Stimulated activated CD4-positive, alpha-beta T cell treated with anti-CD3 and anti-CD28 coated beads, Interleukin-12 subunit alpha, Interleukin-12 subunit beta, amount 100 ng/mL, for 48 hours (primary cell): ENCODE measurements around the gene CFAP58.

Experiments used
- DNase-seq, 3 donors: peaks; one replicate each; pipeline ENCODE4 v3.0.0-alpha.2; 2020; ENCODE audit warnings: low read depth in 2 of 3, low spot score in 1 of 3

CFAP58 gene

DNA sequence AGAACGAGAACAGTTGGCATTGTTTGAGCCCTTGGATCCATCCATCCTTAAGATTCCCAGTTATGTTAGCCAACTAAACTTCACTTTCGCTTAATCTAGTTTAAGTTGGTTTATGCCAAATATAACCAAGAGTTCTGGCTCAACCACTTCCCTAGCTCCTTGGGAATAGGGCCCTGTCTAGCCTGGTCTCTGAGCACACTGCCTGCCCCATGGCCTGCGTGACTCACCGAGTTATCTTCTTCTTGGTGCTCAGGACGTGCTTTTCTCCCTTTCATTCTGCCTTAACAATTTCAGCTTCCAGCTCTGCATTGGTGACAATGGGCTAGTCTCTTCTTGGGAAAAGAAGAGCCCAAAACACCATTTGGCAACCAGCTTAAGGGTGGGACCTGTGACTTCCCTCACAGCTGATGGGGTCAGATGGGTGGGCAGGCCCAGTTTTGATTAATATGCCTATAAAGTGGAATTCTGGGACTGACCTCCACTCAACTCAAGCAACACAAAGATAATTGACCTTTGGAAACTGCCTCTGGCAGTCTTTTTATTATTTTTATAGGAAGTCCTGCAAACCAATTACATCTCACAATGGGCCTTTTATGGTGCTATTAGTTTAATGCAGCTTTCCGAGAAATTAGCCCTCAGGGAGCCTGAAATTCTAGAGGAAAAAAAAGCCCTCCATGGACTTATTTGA, 126.4 kb downstream of the CFAP58 start:
- DNase-seq: no peak

- no peak for DNase-seq
These were observed 127.2 kb downstream of the CFAP58 start for GRCh38 chr10:104480797-104481196.

DNA sequence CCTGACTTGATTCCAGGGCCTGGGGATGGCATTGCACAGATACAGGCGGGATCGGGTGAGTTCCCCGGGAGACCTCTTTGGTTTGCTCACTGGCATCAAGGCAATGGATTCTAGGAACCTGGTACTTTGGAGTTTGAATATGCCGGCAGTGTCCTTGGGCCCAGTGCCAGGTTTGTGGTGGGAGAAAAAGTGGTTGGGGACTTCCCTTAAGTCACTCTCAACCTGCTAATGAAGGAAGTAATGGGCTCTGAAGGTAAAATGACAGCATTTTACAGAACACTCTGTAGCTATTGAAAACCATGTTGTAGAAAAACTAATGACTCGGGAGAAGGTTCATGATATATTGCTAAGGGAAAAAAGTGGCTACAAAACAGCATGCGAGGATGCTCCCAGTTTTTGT, 129.9 kb downstream of the CFAP58 start:
- DNase-seq: no peak

- DNase-seq: no peak
These were observed 132.0 kb downstream of the CFAP58 start for GRCh38 chr10:104485632-104486031.

DNA sequence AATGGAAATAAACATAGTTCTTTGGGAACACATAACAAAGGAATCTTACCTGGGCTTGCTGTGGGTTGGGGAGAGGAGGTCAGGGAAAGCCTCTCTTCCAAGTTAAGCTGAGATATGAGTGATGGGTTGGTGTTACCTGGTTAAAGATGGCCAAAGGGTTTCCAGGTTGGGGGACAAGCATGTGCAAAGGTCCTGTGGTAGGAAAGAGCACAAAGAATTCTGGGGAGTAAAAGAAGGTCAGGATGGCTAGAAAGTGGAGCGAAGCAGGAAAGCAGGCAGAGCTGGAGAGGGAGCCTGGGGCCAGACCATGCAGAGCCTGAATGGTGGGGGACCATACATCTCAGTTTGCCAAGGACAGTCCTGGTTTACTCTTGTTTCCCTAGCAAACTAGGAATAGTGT, 133.2 kb downstream of the CFAP58 start:
- DNase-seq: no peak

DNA sequence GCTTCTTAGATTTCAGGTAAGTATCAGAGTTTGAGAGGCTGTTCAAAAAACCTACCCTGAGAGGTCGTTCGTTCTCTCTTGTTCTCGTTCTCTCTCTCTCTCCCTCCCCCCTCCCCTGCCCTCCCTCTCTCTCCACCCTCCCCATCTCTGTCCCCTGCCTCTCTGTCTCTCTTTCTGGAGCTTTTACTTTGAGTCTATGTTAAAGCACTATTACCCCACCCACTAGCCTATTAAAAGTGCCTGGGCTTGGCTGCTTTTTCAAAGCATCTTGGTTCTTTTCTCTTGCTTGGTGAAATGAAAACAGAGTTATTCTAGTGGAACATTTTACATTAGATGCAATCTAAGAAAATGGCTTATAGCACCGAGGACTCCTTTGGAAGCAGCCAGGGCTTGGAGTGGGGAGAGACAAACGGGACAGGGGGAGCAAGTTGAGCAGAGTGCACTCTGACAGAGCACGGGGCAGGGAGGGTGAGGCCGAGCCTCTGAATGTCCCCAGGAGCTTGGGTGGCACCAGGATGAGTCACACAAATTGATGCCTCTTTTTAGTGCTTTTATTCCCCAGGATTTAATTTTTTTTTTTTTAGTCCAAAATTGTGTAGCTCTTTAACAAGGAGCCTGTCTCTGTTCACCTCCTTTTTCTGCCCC, 134.3 kb downstream of the CFAP58 start:
- DNase-seq: no peak

- no peak for DNase-seq
These were observed 134.8 kb downstream of the CFAP58 start for GRCh38 chr10:104488439-104488832.

GRCh38 chr10:104492329-104492940, 138.8 kb downstream of the CFAP58 start:
- no peak for DNase-seq

DNA sequence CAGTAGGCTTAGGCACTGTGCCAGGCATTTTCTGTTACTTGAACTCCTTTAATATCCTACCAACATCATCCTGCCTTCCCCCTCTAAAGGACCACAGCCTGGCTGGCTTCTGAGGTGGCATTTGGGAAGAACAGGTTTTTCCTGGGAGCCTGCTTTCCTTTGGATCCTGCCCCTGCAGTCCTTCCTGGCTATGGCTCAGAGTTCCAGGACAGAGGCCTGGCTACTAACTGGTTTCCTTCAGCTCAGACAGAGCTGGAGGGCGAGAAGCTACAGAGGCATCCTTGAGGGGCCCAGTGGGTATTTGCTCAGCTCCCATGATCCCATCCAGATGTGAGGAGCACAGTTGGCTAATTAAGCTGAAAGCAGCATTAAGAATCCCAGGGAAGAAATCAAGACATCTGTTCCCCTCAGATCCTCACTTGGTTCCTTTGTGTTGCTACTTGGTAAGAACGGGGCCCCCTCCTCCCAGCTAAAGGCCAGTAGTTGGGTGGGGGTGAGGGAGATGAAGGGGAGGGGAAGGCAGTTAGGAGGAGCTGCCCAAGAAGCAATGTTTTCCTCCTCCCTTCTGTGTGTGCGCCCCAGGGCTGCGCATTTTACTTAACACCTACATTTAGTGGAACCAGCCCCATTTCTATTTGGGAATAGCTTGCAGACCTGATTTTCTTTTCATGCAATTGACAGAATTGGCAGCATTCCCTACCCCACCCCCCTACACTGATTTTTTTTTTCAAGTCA, 144.9 kb downstream of the CFAP58 start:
- no peak for DNase-seq

DNA sequence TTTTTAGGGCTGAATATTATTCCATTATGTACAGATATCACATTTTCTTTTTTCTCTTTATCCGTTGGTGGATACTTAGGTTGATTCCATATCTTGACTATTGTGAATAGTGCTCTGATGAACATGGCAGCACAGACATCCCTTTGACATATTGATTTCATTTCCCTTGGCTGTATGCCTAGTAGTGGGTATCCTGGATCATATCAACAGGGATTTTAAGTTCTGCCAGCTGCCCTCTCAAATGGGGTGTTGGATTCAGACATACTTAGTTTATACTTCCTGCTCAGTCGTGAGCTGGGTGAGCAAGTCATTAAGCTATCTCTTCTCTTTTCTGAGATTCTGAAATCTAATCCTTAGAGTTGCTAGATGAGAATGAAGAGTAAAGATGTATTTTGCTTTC, 147.8 kb downstream of the CFAP58 start:
- no peak for DNase-seq

- no peak for DNase-seq
These were observed 148.4 kb downstream of the CFAP58 start for GRCh38 chr10:104501864-104502579.

DNA sequence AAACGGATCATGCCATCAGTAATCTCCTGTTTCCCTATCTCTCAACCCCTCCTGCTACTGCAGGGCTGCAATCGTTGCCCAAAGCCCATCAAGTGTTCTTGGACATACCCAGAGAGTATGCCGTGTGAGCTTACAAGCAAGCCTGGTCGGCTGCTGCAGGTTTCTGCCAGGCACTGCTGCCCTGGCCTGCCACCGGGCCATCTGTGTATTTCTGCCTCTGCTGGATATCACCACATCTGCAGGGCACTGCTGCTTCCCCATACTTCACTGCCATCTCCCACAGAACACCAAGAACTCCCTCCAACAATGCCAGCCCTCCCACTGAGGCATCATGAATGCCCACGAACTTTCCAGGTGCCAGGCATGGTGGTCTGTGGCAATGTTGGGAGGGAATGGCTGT, 149.3 kb downstream of the CFAP58 start:
- DNase-seq: no peak
